Endothelial cell of umbilical vein (primary cell): Measurements from ENCODE around the gene MARF1. TPM values are rescaled to one million over a fixed set of nuclear protein-coding genes. Genes with fewer than 3 reads are reported as not detected.

Experiments used
- BruUV-seq: library from RNA; stranded (reverse); fragments of 400-500 nt; replicated peaks from 2 replicates; lab custom pipeline; 2021; lab: Mats Ljungman, UMichigan
- CTCF ChIA-PET: fragments of 300-600, 350-600 bp; sonication (Branson Sonifier 250); formaldehyde crosslinking; loops from one replicate; lab custom pipeline; 2021; ENCODE audit warnings: antibody characterized with exemption, inconsistent platforms; lab: Charles Lee
- POLR2A ChIA-PET: fragments of 300-600, 350-600 bp; sonication (Branson Sonifier 250); formaldehyde crosslinking; loops from one replicate; lab custom pipeline; 2021; ENCODE audit warnings: antibody characterized with exemption, inconsistent platforms; lab: Charles Lee
- DNase-seq: peaks from one replicate; pipeline ENCODE4 v3.0.0-alpha.2; 2011; ENCODE audit warnings: low read depth, low spot score
- FAIRE-seq: peaks from 2 replicates; lab custom pipeline; 2011; peaks lifted over from hg19 to GRCh38; lab: Jason Lieb, UNC
- H2AFZ ChIP-seq: 2 replicates; pipeline ENCODE4 v1.6.0; 2012; ENCODE audit warnings: low read depth, low read length, control low read depth, inconsistent platforms
- H3K27ac ChIP-seq: 2 replicates; pipeline ENCODE4 v1.5.1; 2011; ENCODE audit warnings: low read depth, mild to moderate bottlenecking, control low read depth, low read length, moderate library complexity; ENCODE audit not compliant: insufficient read depth
- H3K27me3 ChIP-seq, 2 experiments: 2 replicates each; pipeline versions ENCODE4 v1.6.0 to v1.6.1; 2011; ENCODE audit warnings: low read length in 2 of 2, mixed read lengths in 1 of 2; ENCODE audit not compliant: control insufficient read depth in 2 of 2, insufficient read depth in 2 of 2
- H3K36me3 ChIP-seq, 2 experiments: 2 replicates in 1 of 2; 3 replicates in 1 of 2; pipeline ENCODE4 v1.5.1; 2011; ENCODE audit warnings: low read length in 2 of 2, mild to moderate bottlenecking in 1 of 2, moderate library complexity in 1 of 2; ENCODE audit not compliant: control insufficient read depth in 2 of 2, insufficient read depth in 2 of 2; ENCODE audit errors: extremely low read depth in 1 of 2
- H3K4me1 ChIP-seq: 3 replicates; pipeline ENCODE4 v1.5.1; 2011; ENCODE audit warnings: mild to moderate bottlenecking, low read length; ENCODE audit not compliant: control insufficient read depth, insufficient read depth; ENCODE audit errors: extremely low read depth
- H3K4me2 ChIP-seq: 2 replicates; pipeline ENCODE4 v1.6.1; 2011; ENCODE audit warnings: low read length, control low read depth, mixed read lengths; ENCODE audit not compliant: insufficient read depth
- H3K4me3 ChIP-seq, 3 experiments: fragments of 200-600 bp in 1 of 3; sonication (generic), shearing (Covaris generic) in 1 of 3; replicated peaks in 1 of 3; 2 replicates each; pipeline ENCODE4 v1.5.1; 2011 to 2016; ENCODE audit warnings: control low read depth in 3 of 3, low read length in 3 of 3, mild to moderate bottlenecking in 2 of 3, inconsistent platforms in 1 of 3, low read depth in 1 of 3, moderate library complexity in 1 of 3; ENCODE audit not compliant: insufficient read depth in 1 of 3
- H3K79me2 ChIP-seq: 2 replicates; pipeline ENCODE4 v1.6.0; 2012; ENCODE audit warnings: low read length, inconsistent platforms; ENCODE audit not compliant: control insufficient read depth, insufficient read depth
- H3K9ac ChIP-seq: replicated peaks from 2 replicates; pipeline ENCODE3; 2011; ENCODE audit warnings: low read length, control low read depth; ENCODE audit not compliant: insufficient read depth; ENCODE audit errors: extremely low read depth
- H3K9me1 ChIP-seq: replicated peaks from 3 replicates; pipeline ENCODE4 v1.6.0; 2011; ENCODE audit warnings: mild to moderate bottlenecking, low read length; ENCODE audit not compliant: control insufficient read depth, insufficient read depth; ENCODE audit errors: extremely low read depth
- H3K9me3 ChIP-seq: replicated peaks from 2 replicates; pipeline ENCODE4 v1.5.1; 2012; ENCODE audit warnings: low read length, inconsistent platforms; ENCODE audit not compliant: control insufficient read depth, insufficient read depth
- H4K20me1 ChIP-seq: replicated peaks from 2 replicates; pipeline ENCODE3; 2011; ENCODE audit warnings: mild to moderate bottlenecking, low read length; ENCODE audit not compliant: control insufficient read depth, insufficient read depth; ENCODE audit errors: extremely low read depth
- FOS ChIP-seq: IDR thresholded peaks from 2 replicates; pipeline ENCODE4 v1.6.1; 2011; ENCODE audit warnings: mild to moderate bottlenecking, low read length, moderate library complexity, borderline replicate concordance; ENCODE audit not compliant: insufficient read depth
- GATA2 ChIP-seq: IDR thresholded peaks from 2 replicates; pipeline ENCODE4 v1.7.0; 2011; ENCODE audit warnings: low read depth, mild to moderate bottlenecking, moderate library complexity, mixed read lengths, low read length; ENCODE audit not compliant: insufficient read length, insufficient read depth
- JUN ChIP-seq: IDR thresholded peaks from 2 replicates; pipeline ENCODE4 v1.6.1; 2011; ENCODE audit warnings: borderline replicate concordance, low read depth; ENCODE audit not compliant: insufficient read length, insufficient read depth
- MAX ChIP-seq: IDR thresholded peaks from 2 replicates; pipeline ENCODE4 v1.6.1; 2011; ENCODE audit not compliant: insufficient read depth, insufficient read length
- POLR2A ChIP-seq: IDR thresholded peaks from 2 replicates; pipeline ENCODE4 v1.6.1; 2012; ENCODE audit warnings: low read depth, mild to moderate bottlenecking, control low read depth, low read length
- POLR2AphosphoS5 ChIP-seq: IDR thresholded peaks from 2 replicates; pipeline ENCODE4 v1.6.1; 2012; ENCODE audit warnings: low read depth, mild to moderate bottlenecking, control low read depth, low read length, moderate library complexity; ENCODE audit not compliant: insufficient read depth
- dilution Hi-C: fragments of 300-500 bp; cut with MboI; formaldehyde crosslinking; loops from one replicate; pipeline ENCODE4 v1.15.0; 2019; ENCODE audit warnings: low sequenced_read_pairs; ENCODE audit not compliant: extremely low pct_ligation_motif_present
- intact Hi-C: fragments of 100-400 bp; cut with micrococcal nuclease; formaldehyde crosslinking; loops from one replicate; pipeline ENCODE4 v1.10.0; 2022
- polyA plus RNA-seq, 4 experiments: library from polyadenylated mRNA; depleted of rRNA in 3 of 4; stranded (reverse) in 3 of 4; unstranded in 1 of 4; fragments of >200 nt; gene quantifications; 2 replicates each; pipeline versions ENCODE4 v1.2.1 to v1.2.3, GENCODE V29; 2011 to 2012; ENCODE audit warnings: missing spikeins in 1 of 4
- total RNA-seq: library from RNA; stranded (reverse); gene quantifications from 2 replicates; pipeline ENCODE4 v1.2.3, GENCODE V29; 2021
- TF ChIP-seq, protein P1 (sequence below), 2 donors: IDR thresholded peaks; 1 replicate in 1 of 2; 2 replicates in 1 of 2; pipeline ENCODE4 v1.5.1; 2011; ENCODE audit warnings: low read length in 2 of 2, mild to moderate bottlenecking in 2 of 2, moderate library complexity in 2 of 2, control low read depth in 1 of 2, inconsistent platforms in 1 of 2, low read depth in 1 of 2; ENCODE audit not compliant: insufficient read depth in 1 of 2; ENCODE audit errors: extremely low read depth in 1 of 2

MARF1 gene
- total and polyA plus RNA-seq, 2 donors (not counting 3 experiments of a cell fraction or from before 2014, with no cell fraction given) = 14.6 to 58.5 TPM

- FAIRE-seq = no peak
- ChIA-PET CTCF (no interaction called here), POLR2A (no interaction called here)
- H3K79me2 ChIP-seq = no peaks in the 10 kb centered on the region
- H3K9ac ChIP-seq = no peak overlapping the region
- intact Hi-C loops = no loop called here
- dilution Hi-C loops = no loop called here
- no TSS peak for BruUV-seq
- no peak overlapping the region for H2AFZ ChIP-seq
- H3K9me3 ChIP-seq = no peaks in the 10 kb centered on the region
- DNase-seq = no peak
- H3K36me3 ChIP-seq = no peaks in the 10 kb centered on the region
- no peak overlapping the region for H3K4me3 ChIP-seq
- TF ChIP-seq POLR2A (no peak), MAX (no peak), FOS (no peak), POLR2AphosphoS5 (no peak), GATA2 (no peak), JUN (no peak)
- TF ChIP-seq, protein P1, sequence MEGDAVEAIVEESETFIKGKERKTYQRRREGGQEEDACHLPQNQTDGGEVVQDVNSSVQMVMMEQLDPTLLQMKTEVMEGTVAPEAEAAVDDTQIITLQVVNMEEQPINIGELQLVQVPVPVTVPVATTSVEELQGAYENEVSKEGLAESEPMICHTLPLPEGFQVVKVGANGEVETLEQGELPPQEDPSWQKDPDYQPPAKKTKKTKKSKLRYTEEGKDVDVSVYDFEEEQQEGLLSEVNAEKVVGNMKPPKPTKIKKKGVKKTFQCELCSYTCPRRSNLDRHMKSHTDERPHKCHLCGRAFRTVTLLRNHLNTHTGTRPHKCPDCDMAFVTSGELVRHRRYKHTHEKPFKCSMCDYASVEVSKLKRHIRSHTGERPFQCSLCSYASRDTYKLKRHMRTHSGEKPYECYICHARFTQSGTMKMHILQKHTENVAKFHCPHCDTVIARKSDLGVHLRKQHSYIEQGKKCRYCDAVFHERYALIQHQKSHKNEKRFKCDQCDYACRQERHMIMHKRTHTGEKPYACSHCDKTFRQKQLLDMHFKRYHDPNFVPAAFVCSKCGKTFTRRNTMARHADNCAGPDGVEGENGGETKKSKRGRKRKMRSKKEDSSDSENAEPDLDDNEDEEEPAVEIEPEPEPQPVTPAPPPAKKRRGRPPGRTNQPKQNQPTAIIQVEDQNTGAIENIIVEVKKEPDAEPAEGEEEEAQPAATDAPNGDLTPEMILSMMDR (IDR thresholded peaks at IDR 0.05; ENCODE audit: extremely low read depth in 1 of 2, insufficient read depth in 1 of 2, low read depth in 1 of 2, low read length in 2 of 2) = no peak
- no peaks in the 10 kb centered on the region for H4K20me1 ChIP-seq
- H3K9me1 ChIP-seq = no peaks in the 10 kb centered on the region
- no peak overlapping the region for H3K27ac ChIP-seq
- no peaks in the 10 kb centered on the region for H3K27me3 ChIP-seq
- no peak overlapping the region for H3K4me2 ChIP-seq
- H3K4me1 ChIP-seq = peaks cover 19% of the 10 kb centered on the region
These were observed 57.0 kb downstream of the MARF1 start for GRCh38 chr16:15585956-15586355.
